GM19193 (cell line): ENCODE measurements around the gene DSTYK.
A peak's percentile ranks its signal among the peaks of the same experiment; 100 is the strongest.

Experiments used
- POLR2A ChIP-seq: IDR thresholded peaks from 4 replicates; pipeline ENCODE4 v1.6.1; 2011; ENCODE audit not compliant: insufficient read depth, insufficient read length; ENCODE audit errors: extremely low read depth

Gene DSTYK

GRCh38 chr1:205144046-205144720, 67.3 kb downstream of the DSTYK start:
- no peak for TF ChIP-seq POLR2A

DNA sequence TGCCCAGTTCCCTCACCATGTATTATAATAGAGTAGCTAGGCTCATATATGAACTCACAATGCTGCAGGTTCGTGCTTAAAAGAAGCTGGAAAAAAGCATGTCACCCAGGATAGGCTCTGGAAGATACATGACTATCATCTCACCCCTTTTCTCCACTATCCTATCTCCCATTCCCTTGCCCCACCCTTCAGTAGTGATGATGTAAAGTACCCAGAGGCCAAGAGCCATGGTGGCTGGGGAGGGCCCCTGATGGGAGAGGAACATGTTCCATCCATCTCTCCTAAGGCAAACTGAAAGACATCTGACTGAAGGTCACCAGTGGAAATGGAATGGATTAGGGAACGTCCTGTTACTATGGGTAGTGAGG, 69.4 kb downstream of the DSTYK start:
- TF ChIP-seq POLR2A: no peak

- TF ChIP-seq POLR2A: no peak
These were observed 70.0 kb downstream of the DSTYK start for GRCh38 chr1:205141236-205142101.

DNA sequence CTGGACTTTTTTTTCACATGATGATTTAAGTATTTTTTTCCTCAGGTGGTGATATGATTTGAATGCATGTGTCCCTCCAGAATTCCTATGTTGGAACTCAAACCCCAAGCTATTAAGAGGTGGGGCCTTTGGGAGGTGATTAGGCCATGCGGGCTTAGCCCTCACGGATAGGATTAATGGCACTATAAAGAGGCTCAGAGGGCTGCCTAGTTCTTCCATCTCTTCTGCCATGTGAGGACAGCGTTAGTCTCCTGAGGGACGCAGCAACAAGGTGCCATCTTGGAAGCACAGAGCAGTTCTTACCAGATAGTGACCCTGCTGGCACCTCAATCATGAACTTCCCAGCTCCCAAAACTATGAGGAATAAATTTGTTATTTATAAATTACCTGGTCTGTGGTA, 71.4 kb downstream of the DSTYK start:
- TF ChIP-seq POLR2A: no peak

DNA sequence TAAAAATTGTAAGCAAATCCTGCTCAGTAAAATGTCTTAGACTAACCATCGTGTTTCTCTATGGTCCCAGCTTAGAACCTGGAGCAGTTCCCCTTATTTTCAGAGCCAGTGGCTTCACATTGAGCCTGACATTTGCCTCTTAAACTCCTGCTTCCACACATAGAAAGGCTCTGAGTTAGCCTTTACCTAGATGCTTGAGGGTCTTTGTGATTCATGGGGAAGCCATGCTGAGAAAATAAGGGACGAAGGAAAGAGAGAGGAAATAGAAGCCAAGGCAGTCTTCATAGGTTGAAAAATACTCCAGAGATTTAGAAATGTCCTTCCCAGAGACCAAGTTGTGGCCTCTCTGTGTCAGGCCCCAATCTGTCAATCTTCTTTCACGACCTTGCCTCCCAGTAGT, 73.6 kb downstream of the DSTYK start:
- TF ChIP-seq POLR2A: no peak

DNA sequence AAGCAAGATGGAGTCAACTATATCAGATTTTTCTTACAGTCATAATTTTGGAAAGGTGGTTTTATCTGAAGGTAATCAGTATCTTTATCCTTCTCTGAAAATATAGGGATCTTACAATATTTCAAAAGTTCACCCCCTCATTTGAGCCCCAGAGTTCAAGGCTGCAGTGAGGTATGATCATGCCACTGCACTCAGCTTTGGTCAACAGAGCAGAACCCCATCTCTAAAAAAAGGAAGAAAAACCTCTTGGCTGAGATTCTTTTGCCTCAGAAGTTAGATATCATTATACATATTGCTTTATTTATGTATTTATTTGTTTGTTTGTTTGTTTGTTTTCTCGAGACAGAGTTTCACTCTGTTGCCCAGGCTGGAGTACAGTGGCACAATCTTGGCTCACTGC, 78.2 kb downstream of the DSTYK start:
- no peak for TF ChIP-seq POLR2A

DNA sequence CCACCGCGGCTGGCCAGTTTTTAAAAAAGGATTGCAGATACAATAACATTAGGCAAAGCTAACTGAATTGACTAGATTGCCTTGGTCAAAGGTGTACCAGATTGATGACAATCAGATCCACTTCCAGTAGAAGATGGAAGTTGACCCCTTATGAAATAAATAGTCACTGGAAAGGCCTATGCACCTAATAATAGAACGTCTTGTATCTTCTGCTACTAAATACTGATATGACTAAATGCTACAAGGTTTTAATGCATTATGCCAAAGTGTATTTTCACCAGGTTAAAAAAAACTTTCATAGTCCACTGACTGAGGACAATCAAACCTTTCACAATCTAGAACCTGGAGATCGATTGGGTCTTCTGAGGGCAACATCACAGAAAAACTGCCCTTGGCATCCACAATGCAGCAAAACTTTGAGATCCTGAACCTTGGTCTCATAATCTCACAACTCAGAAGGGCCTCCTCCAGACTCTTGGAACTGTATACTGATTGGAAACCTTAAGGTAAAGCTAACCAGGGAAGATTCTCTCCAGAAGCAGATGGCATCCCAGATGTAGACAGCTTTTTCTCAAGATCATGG, 82.0 kb downstream of the DSTYK start:
- TF ChIP-seq POLR2A: no peak

GRCh38 chr1:205128050-205128449, 83.5 kb downstream of the DSTYK start:
- no peak for TF ChIP-seq POLR2A

- no peak for TF ChIP-seq POLR2A
These were observed 83.9 kb downstream of the DSTYK start for GRCh38 chr1:205127646-205128045.

- TF ChIP-seq POLR2A: no peak
These were observed 86.8 kb downstream of the DSTYK start for GRCh38 chr1:205124726-205125125.

DNA sequence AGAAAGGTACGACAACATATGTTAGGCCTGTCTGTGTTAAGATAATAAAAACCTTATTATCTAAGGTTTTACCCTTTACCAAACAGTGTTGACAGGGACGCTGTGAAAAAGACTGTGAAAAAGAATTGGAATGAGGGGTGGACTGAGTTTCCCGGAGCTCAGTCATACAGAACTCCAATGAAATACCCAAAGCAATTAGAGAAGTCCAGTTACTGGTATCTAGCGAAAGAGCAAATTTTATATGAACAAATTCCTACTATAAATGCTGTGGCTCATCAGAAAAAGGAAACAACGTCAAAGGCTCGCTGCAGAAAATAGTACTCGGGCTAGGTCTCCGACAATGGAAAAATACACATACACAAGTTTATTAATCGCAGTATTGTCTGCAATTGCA, 89.0 kb downstream of the DSTYK start:
- TF ChIP-seq POLR2A: no peak

GRCh38 chr1:205121660-205122488, 89.6 kb downstream of the DSTYK start, which contains the start of gene RBBP5:
Gene RBBP5 (minus strand): TSS chr1:205121978. CDS start chr1:205121873, 105 bp downstream.
- peak; percentile 98 for TF ChIP-seq POLR2A

GRCh38 chr1:205118752-205119151, 92.8 kb downstream of the DSTYK start:
- TF ChIP-seq POLR2A: no peak

GRCh38 chr1:205111354-205111753, 100.1 kb downstream of the DSTYK start:
- TF ChIP-seq POLR2A: no peak

GRCh38 chr1:205109711-205110110, 101.8 kb downstream of the DSTYK start:
- TF ChIP-seq POLR2A: no peak
